GM18909 (cell line): ENCODE data around the gene IL1RAPL2.
"Not testable (repeated sequence)": the region's sequence is repeated elsewhere in the genome, so short reads cannot be mapped to it uniquely, and the experiment has no call there.

Experiments used
- ATAC-seq: cut with Tn5 transposase; IDR thresholded peaks from one replicate; pipeline ENCODE4 v1.9.1; 2021; ENCODE audit warnings: mild to moderate bottlenecking; ENCODE audit not compliant: unreplicated experiment, poor library complexity

Gene IL1RAPL2

GRCh38 chrX:105229146-105229545 lies 663.1 kb downstream of the IL1RAPL2 start:
- ATAC-seq: no peak

GRCh38 chrX:105237407-105237806 lies 671.4 kb downstream of the IL1RAPL2 start:
- not testable (repeated sequence) for ATAC-seq

- ATAC-seq: no peak
Measured at GRCh38 chrX:105241056-105241455, 675.1 kb downstream of the IL1RAPL2 start.

GRCh38 chrX:105260291-105261043 lies 694.5 kb downstream of the IL1RAPL2 start:
- no peak for ATAC-seq

- no peak for ATAC-seq
Measured at GRCh38 chrX:105263171-105263570, 697.2 kb downstream of the IL1RAPL2 start.

- ATAC-seq: no peak
Measured at GRCh38 chrX:105263801-105264200, 697.8 kb downstream of the IL1RAPL2 start.

- no peak for ATAC-seq
Measured at GRCh38 chrX:105265093-105265492, 699.1 kb downstream of the IL1RAPL2 start.

GRCh38 chrX:105266456-105266855 lies 700.5 kb downstream of the IL1RAPL2 start:
- ATAC-seq: no peak

- ATAC-seq: no peak
Measured at GRCh38 chrX:105267167-105267566, 701.2 kb downstream of the IL1RAPL2 start.

GRCh38 chrX:105269386-105269785 lies 703.4 kb downstream of the IL1RAPL2 start:
- ATAC-seq: no peak

GRCh38 chrX:105273326-105273725 lies 707.3 kb downstream of the IL1RAPL2 start:
- no peak for ATAC-seq

- no peak for ATAC-seq
Measured at GRCh38 chrX:105274091-105274490, 708.1 kb downstream of the IL1RAPL2 start.

GRCh38 chrX:105277132-105277531 lies 711.1 kb downstream of the IL1RAPL2 start:
- no peak for ATAC-seq

- ATAC-seq: no peak
Measured at GRCh38 chrX:105282077-105282476, 716.1 kb downstream of the IL1RAPL2 start.

GRCh38 chrX:105297041-105297440 lies 731.0 kb downstream of the IL1RAPL2 start:
- ATAC-seq: no peak

GRCh38 chrX:105299286-105299685 lies 733.3 kb downstream of the IL1RAPL2 start:
- ATAC-seq: no peak

GRCh38 chrX:105302246-105302645 lies 736.2 kb downstream of the IL1RAPL2 start:
- ATAC-seq: no peak

- no peak for ATAC-seq
Measured at GRCh38 chrX:105307762-105308161, 741.8 kb downstream of the IL1RAPL2 start.

GRCh38 chrX:105313596-105313995 lies 747.6 kb downstream of the IL1RAPL2 start:
- no peak for ATAC-seq

GRCh38 chrX:105314458-105314857 lies 748.5 kb downstream of the IL1RAPL2 start:
- ATAC-seq: no peak

GRCh38 chrX:105315248-105315647 lies 749.2 kb downstream of the IL1RAPL2 start:
- ATAC-seq: no peak

- no peak for ATAC-seq
Measured at GRCh38 chrX:105317117-105317516, 751.1 kb downstream of the IL1RAPL2 start.
